ENCODE data around the gene CEMIP.

Gene CEMIP

DNA sequence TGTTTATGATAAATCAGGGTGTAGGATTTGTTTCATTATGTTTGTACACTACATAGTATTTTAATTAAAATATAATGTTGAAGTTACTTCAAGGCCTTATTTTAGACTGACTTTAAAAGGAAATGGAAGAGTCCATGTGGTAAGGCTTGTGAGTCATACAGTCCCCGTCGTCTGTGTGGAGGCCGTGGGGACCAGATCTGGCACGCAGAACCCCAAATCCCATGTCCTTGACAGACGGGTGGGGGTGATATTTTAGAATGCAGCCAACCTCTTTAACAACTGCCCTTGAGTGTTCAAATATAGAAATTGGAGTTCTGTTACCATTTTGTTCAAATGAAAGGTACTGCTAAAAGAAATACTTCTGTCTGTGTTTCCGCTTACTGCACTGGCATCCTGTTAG lies 48.2 kb upstream of the CEMIP start:
- CTCF ChIA-PET: no interaction called here
- Histone ChIP-seq H3K36me3 (ENCODE audit: control insufficient read depth in 2 of 2, insufficient read depth in 1 of 2, low read length in 2 of 2) (no peaks in the 10 kb centered on the region), H3K9me3 (ENCODE audit: control insufficient read depth, insufficient read depth, low read depth, low read length) (no peaks in the 10 kb centered on the region), H3K4me1 (ENCODE audit: control insufficient read depth, insufficient read depth, low read length) (peaks cover 14% of the 10 kb centered on the region), H3K4me3 (ENCODE audit: low read depth, low read length) (no peak overlapping the region), H3K27ac (ENCODE audit: extremely low read depth, low read depth, low read length) (no peak overlapping the region)
- TF ChIP-seq ZNF518A (tag by site-specific recombination; conservative IDR thresholded peaks at IDR 0.05; ENCODE audit: low read depth) (no peak), ZFP3 (tag by site-specific recombination; IDR thresholded peaks at IDR 0.05; ENCODE audit: low read depth) (no peak), CTCF (tag by site-specific recombination; IDR thresholded peaks at IDR 0.05) (no peak), ZFP69B (tag by site-specific recombination; IDR thresholded peaks at IDR 0.05) (no peak), ZNF830 (tag by site-specific recombination; IDR thresholded peaks at IDR 0.05; ENCODE audit: low read depth) (no peak), ZFP37 (tag by site-specific recombination; IDR thresholded peaks at IDR 0.05) (no peak), ZNF121 (tag by site-specific recombination; IDR thresholded peaks at IDR 0.05) (no peak), OSR2 (tag by site-specific recombination; IDR thresholded peaks at IDR 0.05) (no peak), ZSCAN16 (tag by site-specific recombination; IDR thresholded peaks at IDR 0.05) (no peak), ZNF610 (tag by site-specific recombination; IDR thresholded peaks at IDR 0.05; ENCODE audit: borderline replicate concordance) (no peak), KLF10 (tag by site-specific recombination; IDR thresholded peaks at IDR 0.05) (no peak), PATZ1 (tag by site-specific recombination; IDR thresholded peaks at IDR 0.05) (no peak), ZNF514 (tag by site-specific recombination; IDR thresholded peaks at IDR 0.05) (no peak), ZNF792 (tag by site-specific recombination; IDR thresholded peaks at IDR 0.05) (no peak), ZNF24 (tag by site-specific recombination; IDR thresholded peaks at IDR 0.05) (no peak)
- POLR2A ChIA-PET: no interaction called here

DNA sequence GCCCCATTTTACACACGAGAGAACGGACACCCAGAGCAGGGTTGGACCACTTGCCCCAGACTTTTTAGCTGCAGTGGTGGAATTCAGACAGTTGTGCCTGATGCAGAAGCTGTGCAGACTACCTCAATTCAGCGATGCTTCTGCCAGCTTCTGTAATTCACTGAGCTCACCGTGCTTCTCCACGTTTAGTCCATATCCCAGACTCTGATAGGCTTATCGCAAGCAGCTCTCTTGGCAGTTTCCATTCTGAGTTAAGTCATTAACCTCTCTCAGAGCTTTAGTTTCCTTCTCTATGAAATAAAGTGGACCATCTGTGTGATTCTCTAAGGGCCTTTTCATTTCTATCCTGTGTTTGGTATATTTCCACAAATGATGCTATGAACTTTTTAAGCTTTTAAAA lies 47.0 kb upstream of the CEMIP start:
- H3K4me1 ChIP-seq (ENCODE audit: control insufficient read depth, insufficient read depth, low read length): peaks cover 25% of the 10 kb centered on the region
- CTCF ChIA-PET: interaction anchor here (0.6 to 1.0 kb wide), 3 partner anchors 20 to 55 kb away, joined by 3 to 6 read pairs (median 5); no protein-coding TSS in a partner anchor
- TF ChIP-seq KLF10 (tag by site-specific recombination; IDR thresholded peaks at IDR 0.05): no peak
- no peak for TF ChIP-seq HOXA7 (CRISPR knock-in tag; IDR thresholded peaks at IDR 0.05; ENCODE audit: borderline replicate concordance)
- no peak for TF ChIP-seq ZNF660 (tag by site-specific recombination; IDR thresholded peaks at IDR 0.05)
- TF ChIP-seq ZNF148 (tag by site-specific recombination; IDR thresholded peaks at IDR 0.05; ENCODE audit: borderline replicate concordance): no peak
- TF ChIP-seq ZEB2 (tag by site-specific recombination; IDR thresholded peaks at IDR 0.05): no peak
- TF ChIP-seq ZNF623 (tag by site-specific recombination; IDR thresholded peaks at IDR 0.05): no peak
- TF ChIP-seq ZNF121 (tag by site-specific recombination; IDR thresholded peaks at IDR 0.05): no peak
- TF ChIP-seq REST (tag by site-specific recombination; IDR thresholded peaks at IDR 0.05): no peak

More for the DNA sequence above, 47.0 kb upstream of the CEMIP start:
- H3K4me3 ChIP-seq (ENCODE audit: low read depth, low read length): no peak overlapping the region
- no peak overlapping the region for H3K27ac ChIP-seq (ENCODE audit: extremely low read depth, low read depth, low read length)
- POLR2A ChIA-PET: interaction anchor here (0.6 kb wide), 1 partner anchor 29 kb away, joined by 3 read pairs; no protein-coding TSS in a partner anchor
- H3K36me3 ChIP-seq (ENCODE audit: control insufficient read depth in 2 of 2, insufficient read depth in 1 of 2, low read length in 2 of 2): no peaks in the 10 kb centered on the region
- H3K9me3 ChIP-seq (ENCODE audit: control insufficient read depth, insufficient read depth, low read depth, low read length): no peaks in the 10 kb centered on the region

Data from HEK293 (cell line).